GM19099 (cell line): ENCODE measurements around the gene PNKP.

Experiments
- POLR2A ChIP-seq: IDR thresholded peaks from 3 replicates; pipeline ENCODE4 v1.6.1; 2011; ENCODE audit warnings: low read depth; ENCODE audit not compliant: insufficient read length; ENCODE audit errors: extremely low read depth

PNKP gene

GRCh38 chr19:49816590-49816989 lies 50.8 kb downstream of the PNKP start:
- no peak for TF ChIP-seq POLR2A

GRCh38 chr19:49814010-49814409 lies 53.4 kb downstream of the PNKP start:
- TF ChIP-seq POLR2A: no peak

- peak; percentile 39 for TF ChIP-seq POLR2A
Measured at GRCh38 chr19:49812997-49813861, 54.1 kb downstream of the PNKP start, which contains the start of gene FUZ. Gene FUZ, minus strand, starts transcription at chr19:49813292. Its CDS starts 186 bp downstream, at chr19:49813106.

- no peak for TF ChIP-seq POLR2A
Measured at GRCh38 chr19:49812452-49812996, 54.9 kb downstream of the PNKP start.

GRCh38 chr19:49811328-49811727 lies 56.0 kb downstream of the PNKP start:
- TF ChIP-seq POLR2A: no peak
